GM12878 (cell line): ENCODE measurements around the gene ZNF365. TPM values are rescaled to one million over a fixed set of nuclear protein-coding genes. Genes with fewer than 3 reads are reported as not detected.

Experiments used
- ATAC-seq: fragments of 200-7000 bp; cut with Tn5 transposase; 3 replicates; pipeline ENCODE4 v1.9.1; 2020; ENCODE audit warnings: mild to moderate bottlenecking, moderate library complexity
- BruUV-seq: library from RNA; stranded (reverse); fragments of 400-500 nt; replicated peaks from 2 replicates; lab custom pipeline; 2021; lab: Mats Ljungman, UMichigan
- CTCF ChIA-PET: fragments of 300-600 bp; sonication (Branson Sonifier 250); formaldehyde crosslinking; extraction: SDS; loops from one replicate; lab custom pipeline; 2021; ENCODE audit warnings: inconsistent platforms; lab: Yijun Ruan, JAX
- POLR2A ChIA-PET: fragments of 350-600 bp; formaldehyde crosslinking; extraction: SDS; loops from one replicate; lab custom pipeline; 2021; ENCODE audit warnings: inconsistent platforms; lab: Charles Lee
- RAD21 ChIA-PET: fragments of 300-600 bp; sonication (Branson Sonifier 250); formaldehyde crosslinking; loops from one replicate; lab custom pipeline; 2023; ENCODE audit warnings: antibody characterized with exemption; ENCODE audit not compliant: unreplicated experiment; lab: Charles Lee
- SMC1A ChIA-PET: fragments of 300-600 bp; sonication (Branson Sonifier 250); formaldehyde crosslinking; loops from one replicate; lab custom pipeline; 2023; ENCODE audit not compliant: unreplicated experiment, uncharacterized antibody; lab: Charles Lee
- DNase-seq: peaks from one replicate; pipeline ENCODE4 v3.0.0-alpha.2; 2011; ENCODE audit warnings: low read depth, low spot score
- FAIRE-seq: peaks from 3 replicates; lab custom pipeline; 2011; peaks lifted over from hg19 to GRCh38; lab: Jason Lieb, UNC
- H2AFZ ChIP-seq: 2 replicates; pipeline ENCODE4 v1.6.0; 2011; ENCODE audit warnings: low read depth, low read length, control low read depth; ENCODE audit not compliant: control insufficient read depth
- H3K27ac ChIP-seq: 2 replicates; pipeline ENCODE4 v1.5.1; 2011; ENCODE audit warnings: control low read depth; ENCODE audit not compliant: control insufficient read depth, insufficient read depth
- H3K27me3 ChIP-seq, 2 experiments: replicated peaks in 1 of 2; 2 replicates each; pipeline versions ENCODE4 v1.6.0 to v1.6.1; 2011; ENCODE audit warnings: low read length in 1 of 2; ENCODE audit not compliant: control insufficient read depth in 2 of 2, insufficient read depth in 2 of 2
- H3K36me3 ChIP-seq, 2 experiments: 2 replicates each; pipeline ENCODE4 v1.5.1; 2011; ENCODE audit warnings: low read length in 1 of 2; ENCODE audit not compliant: control insufficient read depth in 2 of 2, insufficient read depth in 2 of 2
- H3K4me1 ChIP-seq: 2 replicates; pipeline ENCODE4 v1.6.1; 2011; ENCODE audit warnings: mild to moderate bottlenecking, low read length, moderate library complexity, mixed read lengths; ENCODE audit not compliant: control insufficient read depth, insufficient read depth
- H3K4me2 ChIP-seq: 2 replicates; pipeline ENCODE4 v1.6.0; 2011; ENCODE audit warnings: control low read depth; ENCODE audit not compliant: control insufficient read depth, insufficient read depth
- H3K4me3 ChIP-seq: fragments of 200-600 bp; sonication (generic); 2 replicates; pipeline ENCODE4 v1.5.1; 2016
- H3K79me2 ChIP-seq: 2 replicates; pipeline ENCODE4 v1.6.0; 2011; ENCODE audit warnings: low read length; ENCODE audit not compliant: control insufficient read depth, insufficient read depth
- H3K9ac ChIP-seq: 2 replicates; pipeline ENCODE4 v1.8.0; 2011; ENCODE audit warnings: low read length, control low read depth, mixed read lengths; ENCODE audit not compliant: control insufficient read depth, insufficient read depth
- H3K9me3 ChIP-seq: replicated peaks from 3 replicates; pipeline ENCODE4 v1.5.1; 2011; ENCODE audit warnings: mild to moderate bottlenecking, low read length; ENCODE audit not compliant: control insufficient read depth, insufficient read depth
- H4K20me1 ChIP-seq: 2 replicates; pipeline ENCODE4 v1.6.0; 2011; ENCODE audit not compliant: control insufficient read depth, insufficient read depth
- CBFB ChIP-seq: IDR thresholded peaks from 2 replicates; pipeline ENCODE4 v1.6.1; 2016; ENCODE audit warnings: antibody characterized with exemption, low read depth
- FOXK2 ChIP-seq: fragments of 450-650 bp; IDR thresholded peaks from 2 replicates; pipeline ENCODE4 v1.6.1; 2017; ENCODE audit warnings: mild to moderate bottlenecking, moderate library complexity
- STAT1 ChIP-seq: fragments of 450-650 bp; conservative IDR thresholded peaks from 2 replicates; pipeline ENCODE4 v1.6.1; 2014; ENCODE audit warnings: antibody characterized with exemption, mild to moderate bottlenecking
- ZBED1 ChIP-seq: IDR thresholded peaks from 2 replicates; pipeline ENCODE4 v1.6.1; 2016; ENCODE audit warnings: borderline replicate concordance
- ZBTB4 ChIP-seq: fragments of 450-650 bp; formaldehyde crosslinking; IDR thresholded peaks from 2 replicates; pipeline ENCODE4 v1.4.0; 2022; ENCODE audit warnings: mild to moderate bottlenecking, moderate library complexity
- WGBS: methylation state at CpG from one replicate; pipeline ENCODE4 v1.1.6; 2016; ENCODE audit warnings: low lambda C conversion rate; ENCODE audit not compliant: insufficient replicate concordance, insufficient coverage; ENCODE audit errors: missing lambda C conversion rate; 5-methylcytosine and 5-hydroxymethylcytosine counted together
- in situ Hi-C: fragments of 300-500 bp; cut with MboI; formaldehyde crosslinking; loops from 9 replicates; pipeline ENCODE4 v1.14.3; 2018; ENCODE audit warnings: mixed read lengths
- intact Hi-C: fragments of 100-400 bp; cut with micrococcal nuclease; formaldehyde crosslinking; loops from one replicate; pipeline ENCODE4 v1.14.2; 2022; ENCODE audit not compliant: unreplicated experiment
- polyA plus RNA-seq, 11 experiments: library from polyadenylated mRNA; depleted of rRNA in 4 of 11; unstranded in 6 of 11; stranded (reverse) in 5 of 11; fragments of >200 nt; fragmentation: Nextera tagmentation in 4 of 11; fragmentation: Illumina TruSeq in 1 of 11; extraction: Ambion mirVana in 4 of 11; extraction: Trizol in 1 of 11; gene quantifications; 1 replicate in 1 of 11; 2 replicates in 10 of 11; pipeline versions ENCODE4 v1.2.1 to v1.2.3, GENCODE V29; 2011 to 2016; ENCODE audit warnings: inconsistent platforms in 2 of 11, missing spikeins in 2 of 11, low read depth in 1 of 11
- total RNA-seq, 4 experiments: library from RNA; depleted of rRNA in 3 of 4; stranded (reverse); fragments of >200 nt in 3 of 4; fragmentation: Illumina TruSeq in 1 of 4; extraction: Trizol in 1 of 4; gene quantifications; 2 replicates each; pipeline versions ENCODE4 v1.2.1 to v1.2.3, GENCODE V29; 2013 to 2021
- TF ChIP-seq, protein P1 (sequence below): IDR thresholded peaks from 2 replicates; pipeline ENCODE4 v1.6.1; 2012; ENCODE audit warnings: improper control_type of control experiment, low read depth, low read length; ENCODE audit not compliant: insufficient replicate concordance
- TF ChIP-seq, protein P2 (sequence below): fragments of 450-650 bp; IDR thresholded peaks from 2 replicates; pipeline ENCODE4 v1.6.1; 2018; ENCODE audit warnings: borderline replicate concordance, mild to moderate bottlenecking; ENCODE audit not compliant: partially characterized antibody

The ZNF365 gene
- total and polyA plus RNA-seq, 10 of the 15 experiments (the other 5 are each of a cell fraction or from before 2014, with no cell fraction given), result 0.08 TPM; not detected in 9

DNA sequence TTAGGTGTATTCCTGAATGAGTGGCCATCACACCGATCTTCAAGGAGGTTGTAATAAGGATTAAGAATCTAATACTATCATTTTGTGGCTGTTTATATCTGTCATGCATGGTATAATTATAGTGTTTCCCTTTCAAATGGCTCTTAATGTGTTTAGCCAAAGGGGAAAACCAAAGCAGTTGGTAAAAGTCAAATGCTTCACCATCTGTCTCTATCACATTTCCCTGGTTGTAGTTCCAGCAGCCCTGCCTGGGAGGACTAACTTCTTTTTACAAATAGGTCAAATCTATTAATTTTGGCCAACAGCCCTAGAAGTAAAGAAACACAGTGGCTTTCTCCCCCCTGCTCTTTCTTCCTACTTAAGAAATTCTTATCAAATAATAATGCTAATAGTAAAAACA lies 56.7 kb downstream of the ZNF365 start:
- Histone ChIP-seq H4K20me1 (no peaks in the 10 kb centered on the region), H3K36me3 (no peaks in the 10 kb centered on the region), H3K27ac (no peak overlapping the region), H2AFZ (no peak overlapping the region), H3K9ac (no peak overlapping the region), H3K4me2 (no peak overlapping the region), H3K27me3 (no peaks in the 10 kb centered on the region; a peak in 1 of 4 replicates), H3K4me1 (peaks cover 6% of the 10 kb centered on the region; the same call in 1 of the 2 replicates), H3K9me3 (no peaks in the 10 kb centered on the region; the same call in 2 of the 3 replicates), H3K79me2 (no peaks in the 10 kb centered on the region), H3K4me3 (no peak overlapping the region)
- intact Hi-C loops, result loop anchor here (10.0 kb wide), 2 partner anchors 124 to 254 kb away; no protein-coding TSS in a partner anchor
- DNase-seq, result no peak
- CTCF ChIA-PET, result interaction anchor here (1.0 kb wide), 1 partner anchor 736 kb away, joined by 3 read pairs; no protein-coding TSS in a partner anchor
- BruUV-seq, result no TSS peak
- no peak for ATAC-seq
- SMC1A ChIA-PET, result interaction anchor here (0.7 kb wide), 1 partner anchor 90 kb away, joined by 3 read pairs; no protein-coding TSS in a partner anchor
- in situ Hi-C loops, result no loop called here
- POLR2A ChIA-PET, result no interaction called here
- WGBS, result 4% methylated on average over 1 of the region's 1 CpG
- no peak for FAIRE-seq
- TF ChIP-seq ZBTB4 (CRISPR knock-in tag) (no peak), FOXK2 (no peak), CBFB (no peak), STAT1 (no peak), ZBED1 (no peak)
- TF ChIP-seq, protein P1, sequence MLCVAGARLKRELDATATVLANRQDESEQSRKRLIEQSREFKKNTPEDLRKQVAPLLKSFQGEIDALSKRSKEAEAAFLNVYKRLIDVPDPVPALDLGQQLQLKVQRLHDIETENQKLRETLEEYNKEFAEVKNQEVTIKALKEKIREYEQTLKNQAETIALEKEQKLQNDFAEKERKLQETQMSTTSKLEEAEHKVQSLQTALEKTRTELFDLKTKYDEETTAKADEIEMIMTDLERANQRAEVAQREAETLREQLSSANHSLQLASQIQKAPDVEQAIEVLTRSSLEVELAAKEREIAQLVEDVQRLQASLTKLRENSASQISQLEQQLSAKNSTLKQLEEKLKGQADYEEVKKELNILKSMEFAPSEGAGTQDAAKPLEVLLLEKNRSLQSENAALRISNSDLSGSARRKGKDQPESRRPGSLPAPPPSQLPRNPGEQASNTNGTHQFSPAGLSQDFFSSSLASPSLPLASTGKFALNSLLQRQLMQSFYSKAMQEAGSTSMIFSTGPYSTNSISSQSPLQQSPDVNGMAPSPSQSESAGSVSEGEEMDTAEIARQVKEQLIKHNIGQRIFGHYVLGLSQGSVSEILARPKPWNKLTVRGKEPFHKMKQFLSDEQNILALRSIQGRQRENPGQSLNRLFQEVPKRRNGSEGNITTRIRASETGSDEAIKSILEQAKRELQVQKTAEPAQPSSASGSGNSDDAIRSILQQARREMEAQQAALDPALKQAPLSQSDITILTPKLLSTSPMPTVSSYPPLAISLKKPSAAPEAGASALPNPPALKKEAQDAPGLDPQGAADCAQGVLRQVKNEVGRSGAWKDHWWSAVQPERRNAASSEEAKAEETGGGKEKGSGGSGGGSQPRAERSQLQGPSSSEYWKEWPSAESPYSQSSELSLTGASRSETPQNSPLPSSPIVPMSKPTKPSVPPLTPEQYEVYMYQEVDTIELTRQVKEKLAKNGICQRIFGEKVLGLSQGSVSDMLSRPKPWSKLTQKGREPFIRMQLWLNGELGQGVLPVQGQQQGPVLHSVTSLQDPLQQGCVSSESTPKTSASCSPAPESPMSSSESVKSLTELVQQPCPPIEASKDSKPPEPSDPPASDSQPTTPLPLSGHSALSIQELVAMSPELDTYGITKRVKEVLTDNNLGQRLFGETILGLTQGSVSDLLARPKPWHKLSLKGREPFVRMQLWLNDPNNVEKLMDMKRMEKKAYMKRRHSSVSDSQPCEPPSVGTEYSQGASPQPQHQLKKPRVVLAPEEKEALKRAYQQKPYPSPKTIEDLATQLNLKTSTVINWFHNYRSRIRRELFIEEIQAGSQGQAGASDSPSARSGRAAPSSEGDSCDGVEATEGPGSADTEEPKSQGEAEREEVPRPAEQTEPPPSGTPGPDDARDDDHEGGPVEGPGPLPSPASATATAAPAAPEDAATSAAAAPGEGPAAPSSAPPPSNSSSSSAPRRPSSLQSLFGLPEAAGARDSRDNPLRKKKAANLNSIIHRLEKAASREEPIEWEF, result no peak
- TF ChIP-seq, protein P2, sequence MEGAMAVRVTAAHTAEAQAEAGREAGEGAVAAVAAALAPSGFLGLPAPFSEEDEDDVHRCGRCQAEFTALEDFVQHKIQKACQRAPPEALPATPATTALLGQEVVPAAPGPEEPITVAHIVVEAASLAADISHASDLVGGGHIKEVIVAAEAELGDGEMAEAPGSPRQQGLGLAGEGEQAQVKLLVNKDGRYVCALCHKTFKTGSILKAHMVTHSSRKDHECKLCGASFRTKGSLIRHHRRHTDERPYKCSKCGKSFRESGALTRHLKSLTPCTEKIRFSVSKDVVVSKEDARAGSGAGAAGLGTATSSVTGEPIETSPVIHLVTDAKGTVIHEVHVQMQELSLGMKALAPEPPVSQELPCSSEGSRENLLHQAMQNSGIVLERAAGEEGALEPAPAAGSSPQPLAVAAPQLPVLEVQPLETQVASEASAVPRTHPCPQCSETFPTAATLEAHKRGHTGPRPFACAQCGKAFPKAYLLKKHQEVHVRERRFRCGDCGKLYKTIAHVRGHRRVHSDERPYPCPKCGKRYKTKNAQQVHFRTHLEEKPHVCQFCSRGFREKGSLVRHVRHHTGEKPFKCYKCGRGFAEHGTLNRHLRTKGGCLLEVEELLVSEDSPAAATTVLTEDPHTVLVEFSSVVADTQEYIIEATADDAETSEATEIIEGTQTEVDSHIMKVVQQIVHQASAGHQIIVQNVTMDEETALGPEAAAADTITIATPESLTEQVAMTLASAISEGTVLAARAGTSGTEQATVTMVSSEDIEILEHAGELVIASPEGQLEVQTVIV, result no peak
- RAD21 ChIA-PET, result no interaction called here
